HG02870 (cell line): ENCODE results near the gene EMX1.
A peak's percentile ranks its signal among the peaks of the same experiment; 100 is the strongest.

Experiments
- ATAC-seq: cut with Tn5 transposase; IDR thresholded peaks from one replicate; pipeline ENCODE4 v1.9.1; 2021; ENCODE audit warnings: mild to moderate bottlenecking, moderate library complexity; ENCODE audit not compliant: unreplicated experiment

Gene EMX1

GRCh38 chr2:72917138-72917876, at the start of gene EMX1:
Gene EMX1 (plus strand): TSS chr2:72917519. CDS start chr2:72917853, 334 bp downstream.
- ATAC-seq, result no peak

- ATAC-seq, result no peak
Observed at GRCh38 chr2:72871060-72871459, 46.3 kb upstream of the EMX1 start.

- no peak for ATAC-seq
Observed at GRCh38 chr2:72871880-72872279, 45.4 kb upstream of the EMX1 start.

- ATAC-seq, result no peak
Observed at GRCh38 chr2:72883356-72883962, 33.9 kb upstream of the EMX1 start.

GRCh38 chr2:72886505-72887031, 30.8 kb upstream of the EMX1 start:
- ATAC-seq, result no peak

- peak; percentile 83 for ATAC-seq
Observed at GRCh38 chr2:72887032-72887739, 30.1 kb upstream of the EMX1 start, which contains the start of gene SPR. Gene SPR (plus strand): TSS chr2:72887408. CDS start chr2:72887433, 25 bp downstream.

GRCh38 chr2:72887740-72888437, 29.4 kb upstream of the EMX1 start:
- ATAC-seq, result peak; percentile 44

- no peak for ATAC-seq
Observed at GRCh38 chr2:72888438-72889202, 28.7 kb upstream of the EMX1 start.

GRCh38 chr2:72889991-72890390, 27.3 kb upstream of the EMX1 start:
- no peak for ATAC-seq

GRCh38 chr2:72891091-72891818, 26.1 kb upstream of the EMX1 start:
- ATAC-seq, result no peak

GRCh38 chr2:72892506-72893173, 24.7 kb upstream of the EMX1 start:
- no peak for ATAC-seq

- ATAC-seq, result peak; percentile 57
Observed at GRCh38 chr2:72893594-72894319, 23.6 kb upstream of the EMX1 start.

GRCh38 chr2:72894514-72894913, 22.8 kb upstream of the EMX1 start:
- no peak for ATAC-seq

GRCh38 chr2:72895154-72895553, 22.2 kb upstream of the EMX1 start:
- ATAC-seq, result no peak

- no peak for ATAC-seq
Observed at GRCh38 chr2:72895759-72896281, 21.5 kb upstream of the EMX1 start.

GRCh38 chr2:72896446-72896845, 20.9 kb upstream of the EMX1 start:
- ATAC-seq, result no peak

GRCh38 chr2:72897785-72898584, 19.3 kb upstream of the EMX1 start:
- no peak for ATAC-seq
